Motor neuron (in vitro differentiated cells): ENCODE results near the gene WDR7. TPM values are rescaled to one million over a fixed set of nuclear protein-coding genes. Genes with fewer than 3 reads are reported as not detected.
A peak's percentile ranks its signal among the peaks of the same experiment; 100 is the strongest.

Source experiments
- ATAC-seq, 8 experiments: fragments of 200-7000 bp; cut with Tn5 transposase; replicated peaks in 6 of 8; 2 replicates each; pipeline ENCODE4 v1.8.0; 2021; ENCODE audit warnings: mild to moderate bottlenecking in 8 of 8, moderate library complexity in 8 of 8
- H3K27ac ChIP-seq, 2 donors: fragments of 250-450 bp; sonication (Bioruptor Pico); 2 replicates each; pipeline ENCODE4 v1.9.0; 2021; ENCODE audit warnings: antibody characterized with exemption in 2 of 2, mild to moderate bottlenecking in 2 of 2, moderate library complexity in 1 of 2
- H3K4me1 ChIP-seq, 2 donors: fragments of 250-450 bp; sonication (Bioruptor Pico); replicated peaks in 1 of 2; 2 replicates each; pipeline ENCODE4 v1.6.1; 2021; ENCODE audit warnings: antibody characterized with exemption in 2 of 2, mild to moderate bottlenecking in 2 of 2, moderate library complexity in 1 of 2
- H3K4me3 ChIP-seq, 5 donors: fragments of 250-450 bp; sonication (Bioruptor Pico); 2 replicates each; pipeline ENCODE4 v1.9.0; 2021; ENCODE audit warnings: antibody characterized with exemption in 5 of 5, mild to moderate bottlenecking in 5 of 5, moderate library complexity in 4 of 5
- WGBS, 10 experiments: fragments of 450-650 bp; shearing (Covaris generic); methylation state at CpG; one replicate each; pipeline ENCODE4 v1.0.0; 2022; 5-methylcytosine and 5-hydroxymethylcytosine counted together
- in situ Hi-C, 9 experiments: fragments of 400-800 bp; cut with MboI; loops; one replicate each; pipeline ENCODE4 v1.15.0; 2021; ENCODE audit warnings: low sequenced_read_pairs in 9 of 9, low pct_unique_long_range_greater_than_20kb in 2 of 9; ENCODE audit not compliant: unreplicated experiment in 9 of 9
- total RNA-seq, 8 experiments: library from RNA; unstranded; fragments of 300-600 nt; gene quantifications; 2 replicates each; pipeline versions ENCODE4 v1.2.3 to v1.2.4, GENCODE V29; 2022

Gene WDR7
- total RNA-seq, 8 experiments from 2014 or later, result 12.2 to 24.5 (median 19.2) TPM

DNA sequence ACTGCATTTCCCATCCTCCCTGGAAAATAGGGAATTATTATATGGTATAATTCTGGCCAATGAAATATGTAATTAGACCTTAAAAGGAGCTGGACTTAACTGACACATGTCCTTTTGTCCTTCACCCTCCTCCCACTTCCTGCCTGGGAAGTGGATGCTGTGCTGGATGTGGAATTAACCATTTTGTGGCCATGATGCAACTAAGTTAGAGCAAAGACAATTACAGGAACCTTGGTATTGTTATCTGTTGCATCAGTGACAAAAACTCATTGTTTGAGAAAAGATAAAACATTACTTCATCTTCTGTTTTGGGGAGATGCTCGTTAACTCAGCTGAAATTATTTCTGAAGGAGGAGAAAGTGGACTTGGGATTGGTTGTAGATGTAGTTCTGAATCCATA lies 268.0 kb downstream of the WDR7 start:
- Histone ChIP-seq H3K4me1 (peaks cover 0 to 3% of the 10 kb centered on the region in 2 donors), H3K27ac (no peak overlapping the region), H3K4me3 (no peak overlapping the region)
- WGBS, 10 experiments, result 100% methylated on average over 1 of the region's 1 CpG; no CpG with 5 or more reads in 1 of the 10 experiments
- no peak for ATAC-seq
- in situ Hi-C loops, result no loop called here

GRCh38 chr18:56921896-56922480 lies 270.8 kb downstream of the WDR7 start:
- peak in 3 of 8 experiments; percentile 60 to 77 (median 63) for ATAC-seq
- Histone ChIP-seq H3K27ac (no peak overlapping the region), H3K4me3 (no peak overlapping the region), H3K4me1 (peaks cover 0 to 3% of the 10 kb centered on the region in 2 donors)
- WGBS, 10 experiments, result 10 to 100% (median 89%) methylated on average over 1 of the region's 1 CpG; no CpG with 5 or more reads in 1 of the 10 experiments
- in situ Hi-C loops, result no loop called here

DNA sequence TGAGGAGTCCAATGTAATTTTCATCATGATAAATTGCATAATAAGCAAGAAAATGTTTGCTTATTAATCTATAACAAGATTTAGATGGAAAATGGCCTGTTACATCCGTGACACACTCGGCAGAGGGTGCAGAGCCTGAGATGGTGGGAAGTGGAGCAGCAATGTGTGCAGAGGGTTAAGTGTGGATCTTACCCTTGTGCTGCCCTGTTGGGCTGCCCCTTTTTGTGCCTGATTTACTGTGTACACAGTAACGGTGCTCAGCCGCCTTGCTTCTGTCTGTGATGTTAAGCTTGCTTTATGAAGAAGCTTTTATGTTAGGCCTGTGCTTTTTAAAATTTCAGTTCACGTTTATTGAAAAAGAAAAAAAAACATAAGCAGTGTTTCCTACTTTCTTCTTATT lies 275.6 kb downstream of the WDR7 start:
- Histone ChIP-seq H3K27ac (no peak overlapping the region), H3K4me3 (no peak overlapping the region), H3K4me1 (no peaks in the 10 kb centered on the region)
- peak in 3 of 8 experiments; percentile 62 to 95 (median 70) for ATAC-seq
- in situ Hi-C loops, result no loop called here
- 56 to 96% (median 83%) methylated on average over 2 to 5 of the region's 5 CpGs; no CpG with 5 or more reads in 1 of the 10 experiments for WGBS, 10 experiments

DNA sequence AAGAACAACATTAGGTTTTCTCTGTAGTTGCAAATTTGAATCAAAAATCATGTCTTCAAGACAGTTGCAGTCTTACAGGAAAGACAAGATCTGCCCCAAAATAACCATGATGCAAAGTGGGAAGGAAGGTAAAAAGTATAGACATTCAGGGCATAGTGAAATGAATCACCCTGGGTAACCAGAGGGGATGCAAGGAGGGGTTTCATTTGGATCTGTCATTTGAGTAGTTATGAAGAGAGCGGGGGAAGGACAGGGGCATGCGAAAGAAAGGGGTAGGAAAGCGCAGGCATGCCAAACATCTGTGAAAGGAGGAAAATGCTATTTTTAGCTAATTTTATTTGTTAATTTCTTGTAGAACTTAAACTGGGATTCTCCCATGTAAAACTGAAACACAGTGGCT lies 276.6 kb downstream of the WDR7 start:
- no peak overlapping the region for H3K4me3 ChIP-seq
- no peak overlapping the region for H3K27ac ChIP-seq
- in situ Hi-C loops, result no loop called here
- ATAC-seq, result no peak
- no peaks in the 10 kb centered on the region for H3K4me1 ChIP-seq
- WGBS, 10 experiments, result 75 to 100% (median 100%) methylated on average over 1 to 3 of the region's 3 CpGs; no CpG with 5 or more reads in 2 of the 10 experiments

- ATAC-seq, result peak in 2 of 8 experiments; percentile 23 to 37
- Histone ChIP-seq H3K4me3 (no peak overlapping the region), H3K27ac (no peak overlapping the region), H3K4me1 (no peaks in the 10 kb centered on the region)
- 48 to 100% (median 68%) methylated on average over 1 to 5 of the region's 5 CpGs; no CpG with 5 or more reads in 1 of the 10 experiments for WGBS, 10 experiments
- in situ Hi-C loops, result no loop called here
Observed at GRCh38 chr18:56929886-56930285, 278.7 kb downstream of the WDR7 start.

- H3K4me1 ChIP-seq, result no peaks in the 10 kb centered on the region
- H3K27ac ChIP-seq, result no peak overlapping the region
- ATAC-seq, result no peak
- in situ Hi-C loops, result no loop called here
- H3K4me3 ChIP-seq, result no peak overlapping the region
- 79 to 100% (median 87%) methylated on average over 1 to 2 of the region's 2 CpGs; no CpG with 5 or more reads in 4 of the 10 experiments for WGBS, 10 experiments
Observed at GRCh38 chr18:56933472-56933871, 282.3 kb downstream of the WDR7 start.

- ATAC-seq, result no peak
- 90 to 100% (median 100%) methylated on average over 1 to 3 of the region's 3 CpGs; no CpG with 5 or more reads in 2 of the 10 experiments for WGBS, 10 experiments
- H3K4me1 ChIP-seq, result no peaks in the 10 kb centered on the region
- in situ Hi-C loops, result no loop called here
- H3K27ac ChIP-seq, result no peak overlapping the region
- H3K4me3 ChIP-seq, result no peak overlapping the region
Observed at GRCh38 chr18:56934131-56934530, 283.0 kb downstream of the WDR7 start.

GRCh38 chr18:56934906-56935305 lies 283.7 kb downstream of the WDR7 start:
- WGBS, 10 experiments, result 85 to 100% (median 94%) methylated on average over 1 to 3 of the region's 3 CpGs; no CpG with 5 or more reads in 1 of the 10 experiments
- in situ Hi-C loops, result no loop called here
- no peak for ATAC-seq
- Histone ChIP-seq H3K4me3 (no peak overlapping the region), H3K27ac (no peak overlapping the region), H3K4me1 (no peaks in the 10 kb centered on the region)

DNA sequence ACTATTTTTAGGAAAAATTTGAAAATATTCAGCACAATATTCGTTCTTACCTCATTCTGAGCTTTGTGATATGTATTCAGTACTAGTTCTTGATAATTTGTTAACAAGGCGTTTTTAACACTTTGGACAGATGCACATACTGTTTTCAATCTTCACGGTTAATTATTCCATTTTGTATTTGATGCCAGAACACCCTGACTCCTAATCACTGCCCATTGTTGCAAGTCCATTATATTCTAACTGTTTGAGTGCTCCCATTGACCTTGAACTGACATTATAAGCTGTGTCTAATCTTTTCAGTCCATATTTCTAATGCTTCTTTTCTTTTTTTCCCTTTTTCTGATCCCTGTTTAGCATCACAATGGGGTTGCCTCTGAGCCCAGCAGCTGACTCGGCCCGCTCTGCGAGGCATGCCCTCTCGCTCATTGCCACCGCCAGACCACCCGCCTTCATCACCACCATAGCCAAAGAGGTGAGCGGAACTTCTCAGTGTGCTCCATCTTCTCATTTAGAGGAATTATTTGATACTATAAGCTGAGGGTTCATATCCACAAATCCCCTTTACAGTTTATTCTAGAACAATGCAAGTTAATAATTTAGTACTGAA lies 284.4 kb downstream of the WDR7 start:
- WGBS, 10 experiments, result 75 to 88% (median 85%) methylated on average over 2 to 10 of the region's 10 CpGs
- Histone ChIP-seq H3K4me3 (no peak overlapping the region), H3K27ac (no peak overlapping the region), H3K4me1 (no peaks in the 10 kb centered on the region)
- ATAC-seq, result peak in 1 of 8 experiments; percentile 12
- in situ Hi-C loops, result no loop called here

DNA sequence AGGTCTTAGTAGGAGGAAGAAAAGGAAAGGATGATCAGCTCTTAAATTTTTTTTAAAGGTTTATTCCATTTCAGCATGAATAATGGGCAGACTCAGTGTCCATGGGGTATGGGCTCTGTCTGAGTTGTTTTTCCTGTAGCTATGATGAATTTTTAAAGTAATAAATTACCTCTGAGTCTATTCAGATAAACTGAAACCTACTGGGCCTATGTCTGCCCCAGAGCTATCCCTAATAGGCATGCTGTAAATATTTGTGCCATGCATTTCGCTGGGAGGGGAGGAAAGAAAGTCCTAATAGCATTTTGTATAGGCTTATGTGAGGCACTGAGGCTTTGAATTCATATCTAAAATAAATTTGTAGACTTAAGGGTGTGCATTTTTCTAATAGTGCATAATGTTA lies 285.3 kb downstream of the WDR7 start:
- no peak overlapping the region for H3K27ac ChIP-seq
- 0 to 83% (median 30%) methylated on average over 1 of the region's 1 CpG; no CpG with 5 or more reads in 4 of the 10 experiments for WGBS, 10 experiments
- ATAC-seq, result peak in 3 of 8 experiments; percentile 62 to 87 (median 78)
- in situ Hi-C loops, result no loop called here
- no peak overlapping the region for H3K4me3 ChIP-seq
- H3K4me1 ChIP-seq, result no peaks in the 10 kb centered on the region

DNA sequence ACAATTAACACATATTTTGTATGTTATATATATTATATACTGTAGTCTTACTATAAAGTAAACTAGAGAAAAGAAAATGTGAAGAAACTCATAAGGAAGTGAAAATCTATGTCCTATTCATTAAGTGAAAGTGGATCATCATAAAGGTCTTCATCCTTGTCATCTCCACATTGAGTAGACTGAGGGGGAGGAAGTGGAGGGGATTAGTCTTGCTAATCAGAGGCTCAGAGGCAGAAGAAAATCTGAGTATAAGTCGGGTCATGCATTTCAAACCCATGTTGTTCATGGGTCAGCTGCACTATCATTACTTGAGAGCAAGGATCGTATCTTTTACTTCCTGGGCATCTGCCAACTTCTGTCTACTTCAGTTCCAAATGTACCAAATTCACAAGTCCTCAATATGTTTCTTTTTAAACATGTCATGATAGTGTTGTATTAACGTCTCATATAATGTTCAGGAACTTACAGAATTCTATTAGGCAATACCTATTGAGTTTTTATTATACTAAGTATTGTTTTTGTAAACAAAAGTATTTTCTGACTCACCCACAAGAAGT lies 286.8 kb downstream of the WDR7 start:
- no peak for ATAC-seq
- H3K4me3 ChIP-seq, result no peak overlapping the region
- no peak overlapping the region for H3K27ac ChIP-seq
- no peaks in the 10 kb centered on the region for H3K4me1 ChIP-seq
- in situ Hi-C loops, result no loop called here
- 59 to 100% (median 87%) methylated on average over 2 to 3 of the region's 3 CpGs; no CpG with 5 or more reads in 1 of the 10 experiments for WGBS, 10 experiments

DNA sequence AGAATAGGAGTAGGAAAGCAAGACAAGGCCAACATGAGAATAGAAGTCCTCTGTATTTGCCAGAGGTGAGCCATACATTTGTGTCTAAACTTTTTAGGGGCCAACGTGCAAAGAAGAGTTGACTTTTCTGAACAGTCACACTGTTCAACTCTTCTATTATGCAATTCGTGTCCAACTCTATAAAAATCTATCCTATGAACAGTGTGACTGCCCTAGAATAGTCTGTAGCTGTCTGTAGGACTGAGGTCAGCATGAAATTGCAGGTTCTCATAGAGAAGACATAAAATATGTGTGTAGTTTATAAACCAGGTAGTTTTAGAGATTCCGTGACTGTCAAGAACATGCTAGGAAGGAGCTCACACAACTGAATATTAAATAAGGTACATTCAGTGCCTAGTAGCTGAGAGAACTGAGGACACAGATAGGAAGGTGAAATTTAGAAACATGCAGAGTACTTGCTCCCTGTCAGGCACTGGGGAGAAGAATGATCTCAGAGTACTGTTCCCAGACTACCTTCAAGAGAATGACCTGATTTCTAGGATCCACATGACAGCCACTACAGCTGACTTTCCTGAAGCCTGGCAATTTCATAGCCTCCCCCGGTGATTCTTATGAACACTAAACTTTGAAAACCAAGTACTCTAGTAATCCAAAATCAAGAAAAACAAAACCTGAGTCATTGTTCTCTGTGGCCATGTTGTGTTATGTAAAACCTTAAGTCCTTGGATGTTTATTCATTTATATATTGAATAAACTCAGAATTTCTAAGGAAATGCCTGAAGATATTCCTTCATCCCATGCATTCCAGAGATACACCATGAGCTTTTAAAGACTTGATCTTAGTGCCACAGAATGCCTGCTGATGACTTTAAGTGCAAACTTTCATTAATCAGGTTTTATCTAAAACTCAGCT lies 294.3 kb downstream of the WDR7 start:
- ATAC-seq, result peak in 3 of 8 experiments; percentile 24 to 52 (median 37)
- in situ Hi-C loops, result no loop called here
- no peak overlapping the region for H3K4me3 ChIP-seq
- peaks cover 0 to 9% of the 10 kb centered on the region in 2 donors for H3K4me1 ChIP-seq
- 63 to 100% (median 90%) methylated on average over 1 to 4 of the region's 4 CpGs; no CpG with 5 or more reads in 1 of the 10 experiments for WGBS, 10 experiments
- no peak overlapping the region for H3K27ac ChIP-seq
